Endothelial cell of umbilical vein (primary cell): ENCODE results near the gene CYP19A1. TPM values are rescaled to one million over a fixed set of nuclear protein-coding genes. Genes with fewer than 3 reads are reported as not detected.

Experiments used
- BruUV-seq: library from RNA; stranded (reverse); fragments of 400-500 nt; replicated peaks from 2 replicates; lab custom pipeline; 2021; lab: Mats Ljungman, UMichigan
- CTCF ChIA-PET: fragments of 300-600, 350-600 bp; sonication (Branson Sonifier 250); formaldehyde crosslinking; loops from one replicate; lab custom pipeline; 2021; ENCODE audit warnings: antibody characterized with exemption, inconsistent platforms; lab: Charles Lee
- POLR2A ChIA-PET: fragments of 300-600, 350-600 bp; sonication (Branson Sonifier 250); formaldehyde crosslinking; loops from one replicate; lab custom pipeline; 2021; ENCODE audit warnings: antibody characterized with exemption, inconsistent platforms; lab: Charles Lee
- DNase-seq: peaks from one replicate; pipeline ENCODE4 v3.0.0-alpha.2; 2011; ENCODE audit warnings: low read depth, low spot score
- FAIRE-seq: peaks from 2 replicates; lab custom pipeline; 2011; peaks lifted over from hg19 to GRCh38; lab: Jason Lieb, UNC
- H2AFZ ChIP-seq: 2 replicates; pipeline ENCODE4 v1.6.0; 2012; ENCODE audit warnings: low read depth, low read length, control low read depth, inconsistent platforms
- H3K27ac ChIP-seq: 2 replicates; pipeline ENCODE4 v1.5.1; 2011; ENCODE audit warnings: low read depth, mild to moderate bottlenecking, control low read depth, low read length, moderate library complexity; ENCODE audit not compliant: insufficient read depth
- H3K27me3 ChIP-seq, 2 experiments: 2 replicates each; pipeline versions ENCODE4 v1.6.0 to v1.6.1; 2011; ENCODE audit warnings: low read length in 2 of 2, mixed read lengths in 1 of 2; ENCODE audit not compliant: control insufficient read depth in 2 of 2, insufficient read depth in 2 of 2
- H3K36me3 ChIP-seq, 2 experiments: 2 replicates in 1 of 2; 3 replicates in 1 of 2; pipeline ENCODE4 v1.5.1; 2011; ENCODE audit warnings: low read length in 2 of 2, mild to moderate bottlenecking in 1 of 2, moderate library complexity in 1 of 2; ENCODE audit not compliant: control insufficient read depth in 2 of 2, insufficient read depth in 2 of 2; ENCODE audit errors: extremely low read depth in 1 of 2
- H3K4me1 ChIP-seq: 3 replicates; pipeline ENCODE4 v1.5.1; 2011; ENCODE audit warnings: mild to moderate bottlenecking, low read length; ENCODE audit not compliant: control insufficient read depth, insufficient read depth; ENCODE audit errors: extremely low read depth
- H3K4me2 ChIP-seq: 2 replicates; pipeline ENCODE4 v1.6.1; 2011; ENCODE audit warnings: low read length, control low read depth, mixed read lengths; ENCODE audit not compliant: insufficient read depth
- H3K4me3 ChIP-seq, 3 experiments: fragments of 200-600 bp in 1 of 3; sonication (generic), shearing (Covaris generic) in 1 of 3; replicated peaks in 1 of 3; 2 replicates each; pipeline ENCODE4 v1.5.1; 2011 to 2016; ENCODE audit warnings: control low read depth in 3 of 3, low read length in 3 of 3, mild to moderate bottlenecking in 2 of 3, inconsistent platforms in 1 of 3, low read depth in 1 of 3, moderate library complexity in 1 of 3; ENCODE audit not compliant: insufficient read depth in 1 of 3
- H3K79me2 ChIP-seq: 2 replicates; pipeline ENCODE4 v1.6.0; 2012; ENCODE audit warnings: low read length, inconsistent platforms; ENCODE audit not compliant: control insufficient read depth, insufficient read depth
- H3K9ac ChIP-seq: replicated peaks from 2 replicates; pipeline ENCODE3; 2011; ENCODE audit warnings: low read length, control low read depth; ENCODE audit not compliant: insufficient read depth; ENCODE audit errors: extremely low read depth
- H3K9me1 ChIP-seq: replicated peaks from 3 replicates; pipeline ENCODE4 v1.6.0; 2011; ENCODE audit warnings: mild to moderate bottlenecking, low read length; ENCODE audit not compliant: control insufficient read depth, insufficient read depth; ENCODE audit errors: extremely low read depth
- H3K9me3 ChIP-seq: replicated peaks from 2 replicates; pipeline ENCODE4 v1.5.1; 2012; ENCODE audit warnings: low read length, inconsistent platforms; ENCODE audit not compliant: control insufficient read depth, insufficient read depth
- H4K20me1 ChIP-seq: replicated peaks from 2 replicates; pipeline ENCODE3; 2011; ENCODE audit warnings: mild to moderate bottlenecking, low read length; ENCODE audit not compliant: control insufficient read depth, insufficient read depth; ENCODE audit errors: extremely low read depth
- EZH2 ChIP-seq: IDR thresholded peaks from 2 replicates; pipeline ENCODE4 v1.6.1; 2012; ENCODE audit warnings: borderline replicate concordance, low read depth, mild to moderate bottlenecking, moderate library complexity, low read length, inconsistent platforms; ENCODE audit not compliant: severe bottlenecking
- FOS ChIP-seq: IDR thresholded peaks from 2 replicates; pipeline ENCODE4 v1.6.1; 2011; ENCODE audit warnings: mild to moderate bottlenecking, low read length, moderate library complexity, borderline replicate concordance; ENCODE audit not compliant: insufficient read depth
- GATA2 ChIP-seq: IDR thresholded peaks from 2 replicates; pipeline ENCODE4 v1.7.0; 2011; ENCODE audit warnings: low read depth, mild to moderate bottlenecking, moderate library complexity, mixed read lengths, low read length; ENCODE audit not compliant: insufficient read length, insufficient read depth
- JUN ChIP-seq: IDR thresholded peaks from 2 replicates; pipeline ENCODE4 v1.6.1; 2011; ENCODE audit warnings: borderline replicate concordance, low read depth; ENCODE audit not compliant: insufficient read length, insufficient read depth
- MYC ChIP-seq: IDR thresholded peaks from one replicate; pipeline ENCODE4 v1.6.1; 2011; ENCODE audit warnings: mild to moderate bottlenecking, low read depth, low read length
- POLR2A ChIP-seq: IDR thresholded peaks from 2 replicates; pipeline ENCODE4 v1.6.1; 2012; ENCODE audit warnings: low read depth, mild to moderate bottlenecking, control low read depth, low read length
- POLR2AphosphoS5 ChIP-seq: IDR thresholded peaks from 2 replicates; pipeline ENCODE4 v1.6.1; 2012; ENCODE audit warnings: low read depth, mild to moderate bottlenecking, control low read depth, low read length, moderate library complexity; ENCODE audit not compliant: insufficient read depth
- dilution Hi-C: fragments of 300-500 bp; cut with MboI; formaldehyde crosslinking; loops from one replicate; pipeline ENCODE4 v1.15.0; 2019; ENCODE audit warnings: low sequenced_read_pairs; ENCODE audit not compliant: extremely low pct_ligation_motif_present
- intact Hi-C: fragments of 100-400 bp; cut with micrococcal nuclease; formaldehyde crosslinking; loops from one replicate; pipeline ENCODE4 v1.10.0; 2022
- polyA plus RNA-seq, 4 experiments: library from polyadenylated mRNA; depleted of rRNA in 3 of 4; stranded (reverse) in 3 of 4; unstranded in 1 of 4; fragments of >200 nt; gene quantifications; 2 replicates each; pipeline versions ENCODE4 v1.2.1 to v1.2.3, GENCODE V29; 2011 to 2012; ENCODE audit warnings: missing spikeins in 1 of 4
- total RNA-seq: library from RNA; stranded (reverse); gene quantifications from 2 replicates; pipeline ENCODE4 v1.2.3, GENCODE V29; 2021

Gene CYP19A1
- total and polyA plus RNA-seq, 2 donors (not counting 3 experiments of a cell fraction or from before 2014, with no cell fraction given), result not detected

- Histone ChIP-seq H2AFZ (no peak overlapping the region), H3K4me1 (peaks cover 4% of the 10 kb centered on the region), H3K9me1 (no peaks in the 10 kb centered on the region), H3K4me3 (no peak overlapping the region), H3K36me3 (no peaks in the 10 kb centered on the region), H3K27ac (no peak overlapping the region), H3K9me3 (no peaks in the 10 kb centered on the region), H3K27me3 (peaks cover 5 to 10% of the 10 kb centered on the region in 2 experiments), H3K4me2 (no peak overlapping the region), H3K9ac (no peak overlapping the region), H4K20me1 (no peaks in the 10 kb centered on the region), H3K79me2 (no peaks in the 10 kb centered on the region)
- intact Hi-C loops (loop anchor here (2.0 kb wide), 2 partner anchors 65 to 241 kb away; no protein-coding TSS in a partner anchor), dilution Hi-C loops (no loop called here)
- POLR2A ChIA-PET, result interaction anchor here (0.5 kb wide), 1 partner anchor 60 kb away, joined by 3 read pairs; no protein-coding TSS in a partner anchor
- CTCF ChIA-PET, result interaction anchor here (0.9 to 4.5 kb wide), 17 partner anchors 8 to 338 kb away, joined by 3 to 470 read pairs (median 30); no protein-coding TSS in a partner anchor
- BruUV-seq, result no TSS peak
- TF ChIP-seq EZH2 (no peak), POLR2A (no peak), FOS (no peak), MYC (no peak), POLR2AphosphoS5 (no peak), JUN (no peak), GATA2 (no peak)
- DNase-seq, result no peak
- no peak for FAIRE-seq
Observed at GRCh38 chr15:51161491-51162220, 176.7 kb downstream of the CYP19A1 start.
